HEK293 (cell line): ENCODE data around the gene SFPQ.
A peak's percentile ranks its signal among the peaks of the same experiment; 100 is the strongest.
"Not testable (repeated sequence)": the region's sequence is repeated elsewhere in the genome, so short reads cannot be mapped to it uniquely, and the experiment has no call there.

ENCODE experiments used
- CTCF ChIA-PET: fragments of 350-600 bp; formaldehyde crosslinking; extraction: SDS; loops from one replicate; lab custom pipeline; 2021; ENCODE audit warnings: antibody characterized with exemption; lab: Yijun Ruan, JAX
- POLR2A ChIA-PET: fragments of 300-600 bp; formaldehyde crosslinking; extraction: SDS; loops from one replicate; lab custom pipeline; 2020; ENCODE audit warnings: antibody characterized with exemption, inconsistent platforms; lab: Yijun Ruan, JAX
- H3K27ac ChIP-seq: fragments of 200-500 bp; sonication (Bioruptor generic); 2 replicates; pipeline ENCODE4 v1.5.1; 2014; ENCODE audit warnings: low read depth, low read length, control low read depth, inconsistent platforms; ENCODE audit errors: extremely low read depth
- H3K36me3 ChIP-seq, 2 experiments: fragments of 200-500 bp in 1 of 2; sonication (Bioruptor generic) in 1 of 2; 1 replicate in 1 of 2; 2 replicates in 1 of 2; pipeline ENCODE4 v1.5.1; 2014 to 2017; ENCODE audit warnings: inconsistent platforms in 2 of 2, low read length in 2 of 2; ENCODE audit not compliant: control insufficient read depth in 2 of 2, insufficient read depth in 1 of 2
- H3K4me1 ChIP-seq: fragments of 200-500 bp; sonication (Bioruptor generic); 2 replicates; pipeline ENCODE4 v1.5.1; 2014; ENCODE audit warnings: mild to moderate bottlenecking, low read length, inconsistent platforms; ENCODE audit not compliant: control insufficient read depth, insufficient read depth
- H3K4me3 ChIP-seq: 2 replicates; pipeline ENCODE4 v1.5.1; 2011; ENCODE audit warnings: low read depth, mild to moderate bottlenecking, control low read depth, low read length, moderate library complexity
- H3K9me3 ChIP-seq: fragments of 200-500 bp; sonication (Bioruptor generic); 2 replicates; pipeline ENCODE4 v1.5.1; 2014; ENCODE audit warnings: low read depth, low read length, inconsistent platforms; ENCODE audit not compliant: control insufficient read depth, insufficient read depth
- HOXC10 ChIP-seq: sonication (generic); formaldehyde crosslinking; IDR thresholded peaks from 2 replicates; pipeline ENCODE4 v1.8.1; 2023; ENCODE audit warnings: mild to moderate bottlenecking, missing genetic modification reagents
- KLF9 ChIP-seq: fragments of 450-650 bp; formaldehyde crosslinking; IDR thresholded peaks from 2 replicates; pipeline ENCODE4 v1.5.1; 2016; ENCODE audit warnings: missing biosample characterization, missing genetic modification characterization, low read depth
- MZF1 ChIP-seq: fragments of 450-650 bp; formaldehyde crosslinking; IDR thresholded peaks from 2 replicates; pipeline ENCODE4 v1.5.1; 2017; ENCODE audit warnings: missing biosample characterization, missing genetic modification characterization, borderline replicate concordance
- SETDB1 ChIP-seq: IDR thresholded peaks from one replicate; pipeline ENCODE4 v1.6.1; 2017; ENCODE audit warnings: mild to moderate bottlenecking, low read length, moderate library complexity, mixed read lengths; ENCODE audit not compliant: insufficient read length
- WT1 ChIP-seq: fragments of 450-650 bp; formaldehyde crosslinking; IDR thresholded peaks from 2 replicates; pipeline ENCODE4 v1.5.1; 2016; ENCODE audit warnings: missing biosample characterization, missing genetic modification characterization
- ZNF10 ChIP-seq: fragments of 450-650 bp; formaldehyde crosslinking; IDR thresholded peaks from 2 replicates; pipeline ENCODE4 v1.5.1; 2017; ENCODE audit warnings: missing biosample characterization, missing genetic modification characterization
- ZNF146 ChIP-seq: fragments of 450-650 bp; formaldehyde crosslinking; IDR thresholded peaks from 2 replicates; pipeline ENCODE4 v1.5.1; 2016; ENCODE audit warnings: missing biosample characterization, missing genetic modification characterization
- ZNF221 ChIP-seq: fragments of 450-650 bp; formaldehyde crosslinking; IDR thresholded peaks from 2 replicates; pipeline ENCODE4 v1.5.1; 2017; ENCODE audit warnings: missing biosample characterization, missing genetic modification characterization, borderline replicate concordance
- ZNF311 ChIP-seq: fragments of 450-650 bp; formaldehyde crosslinking; IDR thresholded peaks from 2 replicates; pipeline ENCODE4 v1.5.1; 2017; ENCODE audit warnings: missing biosample characterization, missing genetic modification characterization, borderline replicate concordance
- ZNF324 ChIP-seq: fragments of 450-650 bp; formaldehyde crosslinking; IDR thresholded peaks from 2 replicates; pipeline ENCODE4 v1.5.1; 2016; ENCODE audit warnings: missing biosample characterization, missing genetic modification characterization
- ZNF350 ChIP-seq: fragments of 450-650 bp; formaldehyde crosslinking; IDR thresholded peaks from 2 replicates; pipeline ENCODE4 v1.5.0; 2017; ENCODE audit warnings: missing biosample characterization, mild to moderate bottlenecking, missing genetic modification characterization
- ZNF423 ChIP-seq: fragments of 450-650 bp; formaldehyde crosslinking; IDR thresholded peaks from 2 replicates; pipeline ENCODE4 v1.5.1; 2016; ENCODE audit warnings: missing biosample characterization, missing genetic modification characterization
- ZNF501 ChIP-seq: fragments of 450-650 bp; formaldehyde crosslinking; IDR thresholded peaks from 2 replicates; pipeline ENCODE4 v1.5.1; 2016; ENCODE audit warnings: missing biosample characterization, missing genetic modification characterization
- ZNF521 ChIP-seq: fragments of 450-650 bp; formaldehyde crosslinking; IDR thresholded peaks from 2 replicates; pipeline ENCODE4 v1.5.1; 2017; ENCODE audit warnings: missing biosample characterization, mild to moderate bottlenecking, missing genetic modification characterization
- ZNF544 ChIP-seq: fragments of 450-650 bp; formaldehyde crosslinking; IDR thresholded peaks from 2 replicates; pipeline ENCODE4 v1.5.0; 2017; ENCODE audit warnings: missing biosample characterization, missing genetic modification characterization
- ZNF549 ChIP-seq: fragments of 450-650 bp; IDR thresholded peaks from 2 replicates; pipeline ENCODE4 v1.5.1; 2018; ENCODE audit warnings: missing biosample characterization, missing genetic modification characterization, mild to moderate bottlenecking, inconsistent platforms, moderate library complexity
- ZNF560 ChIP-seq: fragments of 450-650 bp; formaldehyde crosslinking; IDR thresholded peaks from 2 replicates; pipeline ENCODE4 v1.5.1; 2017; ENCODE audit warnings: missing biosample characterization, missing genetic modification characterization, borderline replicate concordance
- ZNF600 ChIP-seq: fragments of 450-650 bp; formaldehyde crosslinking; IDR thresholded peaks from 2 replicates; pipeline ENCODE4 v1.5.1; 2016; ENCODE audit warnings: missing biosample characterization, missing genetic modification characterization
- ZNF610 ChIP-seq: fragments of 450-650 bp; formaldehyde crosslinking; IDR thresholded peaks from 2 replicates; pipeline ENCODE4 v1.5.1; 2016; ENCODE audit warnings: missing biosample characterization, missing genetic modification characterization, borderline replicate concordance
- ZNF624 ChIP-seq: fragments of 450-650 bp; formaldehyde crosslinking; IDR thresholded peaks from 2 replicates; pipeline ENCODE4 v1.5.1; 2017; ENCODE audit warnings: missing biosample characterization, missing genetic modification characterization
- ZNF658 ChIP-seq: fragments of 450-650 bp; formaldehyde crosslinking; IDR thresholded peaks from 2 replicates; pipeline ENCODE4; 2016; ENCODE audit warnings: missing biosample characterization, missing genetic modification characterization
- TF ChIP-seq, protein P1 (sequence below): fragments of 450-650 bp; formaldehyde crosslinking; IDR thresholded peaks from 2 replicates; pipeline ENCODE4 v1.5.1; 2016; ENCODE audit warnings: missing biosample characterization, missing genetic modification characterization

Gene SFPQ

DNA sequence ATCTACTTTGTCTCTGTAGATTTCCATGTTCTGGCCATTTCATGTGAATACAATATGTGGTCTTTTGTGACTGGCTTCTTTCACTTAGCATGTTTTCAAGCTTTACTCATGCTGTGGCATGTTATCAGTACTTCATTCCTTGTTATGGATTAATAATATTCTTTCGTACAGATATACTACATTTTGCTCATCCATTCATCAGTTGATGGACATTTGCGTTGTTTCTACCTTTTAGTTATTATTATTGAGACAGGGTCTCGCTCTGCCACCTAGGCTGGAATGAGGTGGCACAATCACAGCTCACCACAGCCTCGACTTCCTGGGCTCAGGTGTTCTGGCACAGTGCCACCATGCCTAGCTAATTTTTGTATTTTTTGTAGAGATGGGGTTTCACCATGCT is 21.4 kb downstream of the SFPQ start:
- CTCF ChIA-PET: interaction anchor here (0.6 kb wide), 1 partner anchor 9 kb away, joined by 3 read pairs; no protein-coding TSS in a partner anchor
- POLR2A ChIA-PET: interaction anchor here (0.9 kb wide), 1 partner anchor 19 kb away, joined by 3 read pairs; no protein-coding TSS in a partner anchor
- no peak overlapping the region for H3K4me3 ChIP-seq

DNA sequence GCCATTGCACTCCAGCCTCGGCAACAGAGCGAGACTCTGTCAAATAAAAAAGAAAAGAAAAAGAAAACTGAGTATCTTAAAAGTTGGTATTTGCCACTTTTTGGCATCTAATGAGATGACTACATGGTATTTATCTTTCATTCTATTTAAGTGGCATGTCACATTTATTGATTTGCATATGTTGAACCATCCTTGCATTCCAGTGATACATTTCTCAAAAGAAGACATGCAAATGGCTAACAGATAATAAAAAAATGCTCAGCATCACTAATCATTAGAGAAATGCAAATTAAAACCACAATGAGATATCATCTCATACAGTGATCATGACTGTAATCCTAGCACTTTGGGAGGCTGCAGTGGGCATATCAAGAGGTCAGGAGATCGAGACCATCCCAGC is 28.1 kb downstream of the SFPQ start:
- H3K9me3 ChIP-seq: no peaks in the 10 kb centered on the region
- ChIA-PET CTCF (no interaction called here), POLR2A (no interaction called here)

More for the DNA sequence above, 21.4 kb downstream of the SFPQ start:
- H3K27ac ChIP-seq: no peak overlapping the region
- H3K36me3 ChIP-seq: peaks cover 20 to 21% of the 10 kb centered on the region in 2 experiments
- H3K4me1 ChIP-seq: no peaks in the 10 kb centered on the region
- H3K9me3 ChIP-seq: no peaks in the 10 kb centered on the region
- no peak for TF ChIP-seq ZNF549
- no peak for TF ChIP-seq ZNF624 (tag by site-specific recombination)
- TF ChIP-seq ZNF658 (tag by site-specific recombination): no peak
- no peak for TF ChIP-seq ZNF324
- peak; percentile 78 for TF ChIP-seq ZNF600 (tag by site-specific recombination)
- TF ChIP-seq ZNF544 (tag by site-specific recombination): no peak
- 0 out of 2 replicates have a peak, but pooled peaks have one; percentile 18 for TF ChIP-seq ZNF146
- no peak for TF ChIP-seq ZNF560 (tag by site-specific recombination)
- no peak for TF ChIP-seq ZNF311 (tag by site-specific recombination)
- TF ChIP-seq, protein P1, sequence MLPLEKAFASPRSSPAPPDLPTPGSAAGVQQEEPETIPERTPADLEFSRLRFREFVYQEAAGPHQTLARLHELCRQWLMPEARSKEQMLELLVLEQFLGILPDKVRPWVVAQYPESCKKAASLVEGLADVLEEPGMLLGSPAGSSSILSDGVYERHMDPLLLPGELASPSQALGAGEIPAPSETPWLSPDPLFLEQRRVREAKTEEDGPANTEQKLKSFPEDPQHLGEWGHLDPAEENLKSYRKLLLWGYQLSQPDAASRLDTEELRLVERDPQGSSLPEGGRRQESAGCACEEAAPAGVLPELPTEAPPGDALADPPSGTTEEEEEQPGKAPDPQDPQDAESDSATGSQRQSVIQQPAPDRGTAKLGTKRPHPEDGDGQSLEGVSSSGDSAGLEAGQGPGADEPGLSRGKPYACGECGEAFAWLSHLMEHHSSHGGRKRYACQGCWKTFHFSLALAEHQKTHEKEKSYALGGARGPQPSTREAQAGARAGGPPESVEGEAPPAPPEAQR (tag by site-specific recombination): no peak
- TF ChIP-seq WT1: no peak
- TF ChIP-seq ZNF501 (tag by site-specific recombination): no peak
- TF ChIP-seq HOXC10 (CRISPR knock-in tag): no peak
- TF ChIP-seq ZNF221 (tag by site-specific recombination): no peak
- TF ChIP-seq MZF1: no peak
- TF ChIP-seq ZNF610 (tag by site-specific recombination): no peak
- no peak for TF ChIP-seq ZNF521 (tag by site-specific recombination)
- TF ChIP-seq ZNF10 (tag by site-specific recombination): peak; percentile 85

DNA sequence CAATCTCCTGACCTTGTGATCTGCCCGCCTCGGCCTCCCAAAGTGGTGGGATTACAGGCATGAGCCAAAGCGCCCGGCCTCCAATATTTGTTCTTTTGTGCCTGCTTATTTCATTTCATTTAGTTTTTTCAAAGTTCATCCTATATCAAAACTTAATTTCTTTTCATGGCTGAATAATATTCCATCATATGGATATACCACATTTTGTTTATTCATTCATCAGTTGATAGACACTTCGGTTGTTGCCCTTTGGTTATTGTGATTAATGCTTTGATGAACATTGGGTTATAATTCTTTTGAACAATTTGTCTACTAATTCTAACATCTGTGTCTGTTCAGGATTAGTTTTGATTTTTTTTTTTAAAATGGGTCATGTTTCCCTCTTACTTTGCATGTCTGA is 41.7 kb downstream of the SFPQ start:
- no peak overlapping the region for H3K27ac ChIP-seq
- POLR2A ChIA-PET: no interaction called here
- H3K36me3 ChIP-seq: no peaks in the 10 kb centered on the region
- H3K9me3 ChIP-seq: no peaks in the 10 kb centered on the region
- TF ChIP-seq ZNF146 (peak; percentile 50), KLF9 (no peak)
- TF ChIP-seq, all 188 proteins: peak for 1
- no peak overlapping the region for H3K4me3 ChIP-seq
- CTCF ChIA-PET: no interaction called here
- no peaks in the 10 kb centered on the region for H3K4me1 ChIP-seq

More for the DNA sequence above, 28.1 kb downstream of the SFPQ start:
- TF ChIP-seq SETDB1 (peak; percentile 71), ZNF423 (tag by site-specific recombination) (no peak), ZNF350 (tag by site-specific recombination) (no peak)
- no peaks in the 10 kb centered on the region for H3K36me3 ChIP-seq
- no peak overlapping the region for H3K4me3 ChIP-seq
- no peak overlapping the region for H3K27ac ChIP-seq
- no peaks in the 10 kb centered on the region for H3K4me1 ChIP-seq

- CTCF ChIA-PET, H3K36me3 ChIP-seq, POLR2A ChIA-PET: not testable (repeated sequence)
These were observed 46.9 kb downstream of the SFPQ start for GRCh38 chr1:35145892-35146549.

More at GRCh38 chr1:35145892-35146549, 46.9 kb downstream of the SFPQ start:
- H3K4me3 ChIP-seq, H3K9me3 ChIP-seq, H3K4me1 ChIP-seq, H3K27ac ChIP-seq: not testable (repeated sequence)
